IPS-20b (cell line): ENCODE data around the gene OTOR.

Source experiments
- H3K27ac ChIP-seq: one replicate; pipeline ENCODE4 v1.5.1; 2013; ENCODE audit warnings: low read length
- H3K27me3 ChIP-seq: 2 replicates; pipeline ENCODE4 v1.6.1; 2013; ENCODE audit warnings: mild to moderate bottlenecking, low read length, inconsistent platforms; ENCODE audit not compliant: insufficient read depth
- H3K36me3 ChIP-seq: 2 replicates; pipeline ENCODE4 v1.6.1; 2013; ENCODE audit warnings: low read depth, mild to moderate bottlenecking, inconsistent platforms, low read length, moderate library complexity; ENCODE audit not compliant: insufficient read depth
- H3K4me1 ChIP-seq: 2 replicates; pipeline ENCODE4 v1.6.1; 2013; ENCODE audit warnings: mild to moderate bottlenecking, control low read depth, inconsistent platforms, low read length, moderate library complexity; ENCODE audit not compliant: insufficient read depth
- H3K4me3 ChIP-seq: 2 replicates; pipeline ENCODE4 v1.5.1; 2013; ENCODE audit warnings: mild to moderate bottlenecking, low read length, inconsistent platforms
- H3K9ac ChIP-seq: 2 replicates; pipeline ENCODE4 v1.6.1; 2013; ENCODE audit warnings: low read depth, mild to moderate bottlenecking, inconsistent platforms, low read length, moderate library complexity
- H3K9me3 ChIP-seq: 2 replicates; pipeline ENCODE4 v1.6.1; 2013; ENCODE audit warnings: mild to moderate bottlenecking, low read depth, low read length, inconsistent platforms; ENCODE audit not compliant: insufficient read depth

Gene OTOR

DNA sequence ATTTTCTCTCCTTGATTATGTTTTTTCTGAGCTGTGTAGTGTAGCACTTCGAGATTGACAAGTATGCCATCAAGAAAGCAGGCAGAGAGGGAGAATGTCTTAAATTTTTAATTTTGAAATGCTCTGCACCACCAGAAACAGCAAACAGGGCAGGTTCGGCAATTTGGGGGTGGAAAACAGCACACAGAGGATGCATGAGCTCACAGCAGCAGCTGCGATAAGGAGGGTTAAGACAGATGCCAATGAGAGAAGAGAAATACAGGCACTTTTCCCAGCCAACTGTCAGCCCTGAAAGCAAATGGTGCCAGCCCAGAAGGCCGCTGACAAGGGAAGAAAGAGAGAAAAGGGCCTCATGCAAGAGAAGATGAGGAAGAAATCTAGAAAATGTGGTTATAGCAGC is 33.4 kb upstream of the OTOR start:
- no peaks in the 10 kb centered on the region for H3K27me3 ChIP-seq
- no peak overlapping the region for H3K9ac ChIP-seq
- no peak overlapping the region for H3K27ac ChIP-seq
- no peaks in the 10 kb centered on the region for H3K36me3 ChIP-seq
- no peaks in the 10 kb centered on the region; the same call in 1 of the 2 replicates for H3K4me1 ChIP-seq
- no peak overlapping the region for H3K4me3 ChIP-seq
- H3K9me3 ChIP-seq: no peaks in the 10 kb centered on the region

DNA sequence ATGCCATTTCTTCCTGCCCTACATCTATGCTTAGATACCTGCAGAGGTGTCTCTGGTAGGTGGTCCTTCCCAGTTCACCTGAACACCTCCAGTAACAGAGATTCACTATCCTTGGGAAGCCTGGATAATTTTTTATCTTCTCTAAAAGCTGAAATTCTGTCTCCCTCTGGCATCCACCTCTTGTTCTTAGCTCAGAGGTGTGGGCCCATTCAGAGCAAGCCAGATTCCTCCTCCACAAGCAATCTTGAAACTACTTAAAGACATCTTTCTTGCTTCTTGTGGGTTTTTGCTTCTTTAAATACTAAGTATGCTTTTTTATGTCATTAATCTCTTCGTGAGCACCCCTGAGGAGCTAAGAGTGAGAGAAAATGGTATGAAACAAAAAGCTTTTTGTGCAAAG is 28.7 kb upstream of the OTOR start:
- H3K4me3 ChIP-seq: no peak overlapping the region
- no peak overlapping the region for H3K9ac ChIP-seq
- H3K4me1 ChIP-seq: no peaks in the 10 kb centered on the region; the same call in 1 of the 2 replicates
- H3K27me3 ChIP-seq: peaks cover 15% of the 10 kb centered on the region; the same call in 1 of the 2 replicates
- H3K9me3 ChIP-seq: no peaks in the 10 kb centered on the region
- no peak overlapping the region for H3K27ac ChIP-seq
- H3K36me3 ChIP-seq: no peaks in the 10 kb centered on the region

DNA sequence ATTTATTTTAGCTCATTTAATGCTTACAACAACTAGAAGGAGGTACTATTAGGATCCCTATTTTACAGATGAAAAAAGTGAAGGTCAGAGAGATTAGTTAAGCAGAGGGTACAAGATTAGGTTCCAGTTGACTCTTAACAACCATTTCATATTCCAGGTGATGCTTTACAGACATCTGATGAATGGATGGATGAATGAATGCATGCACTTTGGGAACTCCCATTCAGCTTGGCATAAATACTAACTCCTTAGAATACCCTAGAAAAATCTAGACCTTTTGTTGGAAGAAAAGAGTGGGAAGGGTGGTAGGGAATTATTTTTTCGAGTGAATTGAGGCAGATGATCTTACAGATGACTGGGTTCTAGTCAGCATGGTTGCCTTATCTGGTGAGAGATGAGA is 19.1 kb upstream of the OTOR start:
- H3K9ac ChIP-seq: peak overlapping the region; percentile 71; the same call in 1 of the 2 replicates
- peaks cover 22% of the 10 kb centered on the region for H3K36me3 ChIP-seq
- peak overlapping the region; percentile 69 for H3K27ac ChIP-seq
- H3K4me3 ChIP-seq: peak overlapping the region; percentile 99
- H3K4me1 ChIP-seq: peaks cover 13% of the 10 kb centered on the region; the same call in 1 of the 2 replicates
- H3K9me3 ChIP-seq: no peaks in the 10 kb centered on the region; the same call in 1 of the 2 replicates
- peaks cover 31% of the 10 kb centered on the region for H3K27me3 ChIP-seq

DNA sequence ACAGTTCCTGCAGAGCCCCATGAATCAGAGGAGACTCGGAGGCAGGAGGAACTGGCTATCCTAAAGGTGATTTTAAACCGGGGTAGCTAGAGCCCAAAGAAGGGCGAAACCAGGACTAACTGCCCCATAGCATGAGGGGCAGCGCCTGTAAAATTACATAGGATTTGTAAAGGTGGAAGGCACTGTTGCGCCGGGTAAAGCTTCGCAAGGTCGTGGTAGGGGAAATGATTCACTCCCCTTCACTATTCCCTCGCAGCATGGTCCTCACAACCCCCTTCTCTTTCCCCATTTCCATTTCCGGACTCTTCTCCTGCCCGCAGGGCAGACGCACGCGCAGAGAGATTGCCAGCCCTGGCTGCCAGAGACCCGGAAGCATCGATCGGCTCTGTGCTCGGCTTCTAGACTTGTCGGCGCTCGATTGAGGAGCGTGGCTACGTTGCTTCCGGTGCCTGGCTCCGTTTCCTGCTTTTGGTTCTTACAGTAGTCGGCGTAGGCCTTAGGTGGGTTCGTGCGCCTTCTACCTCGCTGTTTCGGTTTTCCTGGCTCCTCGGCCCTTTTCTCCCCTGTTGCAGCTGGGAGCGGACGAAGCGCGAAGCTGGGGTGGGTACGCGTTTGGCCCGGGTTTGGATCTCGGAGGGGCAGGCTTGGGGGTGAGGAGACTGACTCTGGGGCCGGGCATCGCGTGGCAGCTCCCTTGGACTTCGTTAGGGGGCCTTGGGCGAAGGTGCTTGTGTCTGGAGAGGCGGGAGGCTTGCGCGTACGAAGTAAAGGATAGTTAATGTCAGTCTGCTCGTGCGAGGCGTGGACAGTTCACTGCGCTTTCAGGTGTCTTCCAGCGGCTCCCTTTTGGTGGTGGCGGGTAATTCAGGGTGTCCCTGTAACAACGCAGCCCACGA is 18.3 kb upstream of the OTOR start, which contains the start of gene SNRPB2:
TSS of gene SNRPB2 (plus strand) at position 462 of the 896 bp plus-strand sequence. CDS start 1,677 bp downstream, outside the sequence.
- Histone ChIP-seq H3K27ac (peak within 1 kb of the TSS; percentile 69), H3K27me3 (peaks cover 31% of the 10 kb centered on the region), H3K9ac (peak within 1 kb of the TSS; percentile 88), H3K4me3 (peak within 1 kb of the TSS; percentile 99), H3K4me1 (peaks cover 13% of the 10 kb centered on the region; the same call in 1 of the 2 replicates), H3K36me3 (peaks cover 29% of the 10 kb centered on the region), H3K9me3 (no peaks in the 10 kb centered on the region; the same call in 1 of the 2 replicates)

DNA sequence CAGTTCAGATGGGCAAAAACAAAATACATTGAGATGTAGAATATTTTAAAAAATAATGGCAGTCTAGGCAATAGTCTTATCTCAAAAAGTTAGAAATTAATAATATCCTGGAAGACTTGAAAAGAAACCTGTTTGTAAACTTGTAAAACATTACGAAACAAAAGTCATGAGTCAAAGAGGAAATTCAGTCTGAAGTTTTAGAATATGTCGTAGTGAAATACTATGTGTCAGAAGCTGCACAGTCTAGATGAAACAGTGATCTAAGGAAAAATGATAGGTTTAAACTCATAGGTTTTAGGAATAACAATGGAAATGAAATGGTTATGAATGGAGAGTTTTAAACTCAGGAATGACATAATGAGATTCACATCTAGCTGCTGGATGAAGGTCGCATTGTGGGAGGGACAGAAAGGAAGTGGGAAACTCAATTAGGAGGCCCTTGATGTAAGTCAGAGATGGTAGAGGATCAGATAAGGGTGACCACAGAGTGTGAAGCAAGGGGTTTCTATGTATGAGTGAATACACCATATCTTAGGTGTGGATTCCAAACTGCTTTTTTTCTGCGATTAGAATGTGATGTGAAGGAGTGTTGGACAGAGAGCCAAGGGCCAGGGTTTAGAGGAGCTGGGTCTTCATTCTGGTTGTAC is 15.5 kb upstream of the OTOR start:
- no peak overlapping the region for H3K4me3 ChIP-seq
- H3K9me3 ChIP-seq: no peaks in the 10 kb centered on the region; the same call in 1 of the 2 replicates
- H3K4me1 ChIP-seq: peaks cover 13% of the 10 kb centered on the region; the same call in 1 of the 2 replicates
- H3K36me3 ChIP-seq: peaks cover 56% of the 10 kb centered on the region
- H3K9ac ChIP-seq: no peak overlapping the region
- H3K27me3 ChIP-seq: peaks cover 14% of the 10 kb centered on the region; the same call in 1 of the 2 replicates
- H3K27ac ChIP-seq: no peak overlapping the region

DNA sequence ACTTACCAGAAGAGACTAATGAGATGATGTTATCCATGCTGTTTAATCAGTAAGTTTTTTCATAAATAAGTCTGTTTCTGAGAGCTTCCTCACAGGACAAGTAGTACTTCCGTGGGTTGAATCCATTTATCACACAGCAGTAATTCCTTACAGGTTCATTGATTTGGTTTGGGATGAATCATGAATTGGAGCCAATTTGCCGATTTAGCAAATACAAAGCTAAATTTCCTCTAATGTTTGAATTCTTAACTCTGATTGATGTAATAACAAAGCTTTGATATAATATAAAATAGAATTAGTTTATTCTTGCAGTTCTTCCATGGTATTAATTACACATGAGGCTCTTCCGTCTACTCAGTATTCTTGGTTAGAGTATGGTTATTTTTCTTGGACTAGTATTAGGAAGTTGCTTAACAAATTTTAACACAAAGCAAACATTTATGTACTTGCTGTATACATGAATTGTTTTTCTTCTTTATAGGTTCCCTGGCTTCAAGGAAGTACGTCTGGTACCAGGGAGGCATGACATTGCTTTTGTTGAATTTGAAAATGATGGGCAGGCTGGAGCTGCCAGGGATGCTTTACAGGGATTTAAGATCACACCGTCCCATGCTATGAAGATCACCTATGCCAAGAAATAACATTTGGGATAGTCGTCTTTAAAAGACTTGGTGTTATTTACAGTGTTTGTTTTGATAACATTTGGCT is 7.6 kb upstream of the OTOR start:
- Histone ChIP-seq H3K4me1 (no peaks in the 10 kb centered on the region), H3K9ac (no peak overlapping the region), H3K27me3 (no peaks in the 10 kb centered on the region), H3K9me3 (no peaks in the 10 kb centered on the region), H3K4me3 (no peak overlapping the region), H3K36me3 (peaks cover 64% of the 10 kb centered on the region), H3K27ac (no peak overlapping the region)

DNA sequence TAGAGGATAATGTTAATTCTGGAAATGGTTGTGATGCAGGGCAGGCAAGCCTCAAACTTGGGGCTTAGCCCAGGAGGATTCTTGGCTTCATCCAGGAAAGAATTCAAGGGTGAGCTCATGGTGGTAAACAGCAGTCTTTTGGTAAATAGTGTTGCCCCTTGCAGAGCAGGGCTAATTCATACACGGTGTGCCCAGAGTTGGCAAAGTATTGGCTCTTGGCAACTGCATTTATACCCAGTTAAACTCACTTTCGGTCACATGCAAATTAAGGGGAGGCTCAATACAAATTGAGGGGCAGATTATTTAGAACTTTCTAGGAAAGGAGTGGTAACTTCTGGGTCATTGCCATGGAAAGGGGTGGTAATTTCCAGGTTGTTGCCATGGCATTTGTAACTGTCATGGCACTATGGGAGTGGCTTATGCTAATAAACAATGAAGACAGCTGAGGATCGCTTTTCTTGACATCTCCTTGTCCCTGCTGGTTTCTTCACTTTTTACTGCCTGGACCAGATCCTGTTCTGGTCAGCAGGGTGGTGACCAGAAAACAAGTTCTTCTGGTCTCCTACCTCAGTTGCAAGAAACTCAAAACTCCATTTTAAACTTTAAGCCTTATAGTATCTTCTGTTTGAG is 3.9 kb upstream of the OTOR start:
- Histone ChIP-seq H3K36me3 (peaks cover 29% of the 10 kb centered on the region), H3K9me3 (no peaks in the 10 kb centered on the region), H3K4me3 (no peak overlapping the region), H3K9ac (no peak overlapping the region), H3K27ac (no peak overlapping the region), H3K4me1 (no peaks in the 10 kb centered on the region), H3K27me3 (no peaks in the 10 kb centered on the region)

DNA sequence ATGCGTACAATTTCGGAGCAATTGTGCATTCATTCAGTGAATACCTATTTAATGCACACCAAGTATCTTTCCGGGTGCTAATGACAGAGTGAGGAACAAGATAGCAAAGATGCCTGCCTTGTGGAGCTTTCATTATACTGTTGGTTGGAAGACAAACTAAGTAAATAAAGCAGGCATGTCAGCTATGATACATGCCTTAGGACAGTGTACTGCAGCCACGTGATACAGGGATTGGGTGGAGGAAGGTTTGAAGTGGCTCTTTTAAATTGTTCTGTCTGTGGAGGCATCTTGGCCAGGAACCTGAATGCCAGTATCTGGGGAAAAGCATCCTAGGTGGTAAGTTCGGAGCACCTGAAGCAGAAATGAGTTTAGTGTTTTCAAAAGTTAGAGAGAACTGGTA is 3.0 kb upstream of the OTOR start:
- no peaks in the 10 kb centered on the region for H3K27me3 ChIP-seq
- H3K36me3 ChIP-seq: peaks cover 20% of the 10 kb centered on the region
- H3K9ac ChIP-seq: no peak overlapping the region
- no peaks in the 10 kb centered on the region for H3K4me1 ChIP-seq
- no peak overlapping the region for H3K27ac ChIP-seq
- no peaks in the 10 kb centered on the region for H3K9me3 ChIP-seq
- no peak overlapping the region for H3K4me3 ChIP-seq

DNA sequence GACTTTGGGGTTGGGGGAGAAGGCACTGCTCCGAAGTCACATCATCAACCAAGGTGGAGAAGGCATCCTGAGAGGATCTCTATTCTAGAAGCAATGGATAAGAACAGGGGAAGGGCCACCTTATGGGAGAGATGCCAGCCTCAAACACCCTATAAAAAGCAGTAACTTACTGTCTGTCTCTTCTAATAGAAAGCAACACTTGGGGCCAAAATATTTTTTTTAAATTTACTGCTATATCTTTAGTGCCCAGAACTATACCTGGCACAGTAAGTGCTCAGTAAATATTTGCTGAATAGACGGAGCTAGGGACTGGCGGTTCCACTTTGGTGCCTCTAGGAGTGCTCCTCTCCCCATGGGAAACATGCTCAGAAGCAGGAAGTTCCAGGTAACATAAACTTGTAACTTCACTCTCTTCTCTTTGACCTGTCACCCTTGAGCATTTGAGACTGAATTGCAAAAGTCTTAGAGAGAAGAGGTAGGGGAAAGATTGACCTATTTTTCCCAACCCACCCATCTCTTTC is 807 bp upstream of the OTOR start:
- H3K9ac ChIP-seq: no peak overlapping the region
- H3K9me3 ChIP-seq: no peaks in the 10 kb centered on the region
- H3K27me3 ChIP-seq: no peaks in the 10 kb centered on the region
- H3K4me3 ChIP-seq: no peak overlapping the region
- no peaks in the 10 kb centered on the region for H3K36me3 ChIP-seq
- peaks cover 2% of the 10 kb centered on the region; the same call in 1 of the 2 replicates for H3K4me1 ChIP-seq
- H3K27ac ChIP-seq: no peak overlapping the region

DNA sequence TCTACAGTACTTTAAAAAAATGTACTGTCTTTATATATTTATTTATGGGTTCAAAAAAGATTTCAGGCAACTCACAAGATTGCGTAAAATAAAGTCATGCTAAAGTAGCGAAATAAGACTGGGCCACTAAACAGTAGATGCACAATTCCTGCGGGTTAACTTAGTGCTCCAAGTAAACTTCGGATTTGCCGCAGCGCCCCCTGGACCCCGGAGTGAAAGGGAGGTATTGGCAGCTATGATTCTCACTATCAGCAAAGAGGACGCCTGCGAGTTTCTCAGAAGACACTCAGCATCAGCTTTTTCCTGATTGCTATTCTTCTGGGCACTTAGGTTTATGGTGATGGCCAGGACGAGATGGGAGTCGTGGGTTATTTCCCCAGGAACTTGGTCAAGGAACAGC is 1.4 kb downstream of the OTOR start:
- H3K9me3 ChIP-seq: no peaks in the 10 kb centered on the region
- H3K9ac ChIP-seq: no peak overlapping the region
- H3K27ac ChIP-seq: no peak overlapping the region
- no peaks in the 10 kb centered on the region for H3K27me3 ChIP-seq
- no peak overlapping the region for H3K4me3 ChIP-seq
- H3K4me1 ChIP-seq: peaks cover 8% of the 10 kb centered on the region; the same call in 1 of the 2 replicates
- H3K36me3 ChIP-seq: no peaks in the 10 kb centered on the region

DNA sequence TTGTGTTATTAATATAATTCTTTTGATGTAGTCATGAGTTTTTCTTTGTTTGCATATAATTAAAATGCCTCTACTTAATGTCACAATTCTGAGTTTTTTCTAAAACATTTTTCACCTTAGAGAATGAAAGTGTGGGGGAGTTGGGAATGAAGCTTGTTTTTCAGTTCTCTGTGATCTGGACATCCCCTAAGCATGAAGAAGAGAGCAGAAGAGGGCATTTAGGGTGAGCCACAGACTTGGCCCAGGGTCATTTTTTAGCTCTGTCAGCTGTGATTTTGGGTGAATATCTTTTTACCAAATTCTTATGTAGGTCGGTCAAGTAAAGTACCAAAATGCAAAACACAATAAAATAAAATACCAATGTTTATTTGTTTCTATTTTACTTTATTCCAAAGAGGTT is 3.9 kb downstream of the OTOR start:
- no peaks in the 10 kb centered on the region for H3K36me3 ChIP-seq
- no peak overlapping the region for H3K4me3 ChIP-seq
- no peak overlapping the region for H3K27ac ChIP-seq
- H3K9me3 ChIP-seq: peaks cover 12% of the 10 kb centered on the region; the same call in 1 of the 2 replicates
- H3K9ac ChIP-seq: no peak overlapping the region
- no peaks in the 10 kb centered on the region for H3K27me3 ChIP-seq
- H3K4me1 ChIP-seq: peaks cover 8% of the 10 kb centered on the region; the same call in 1 of the 2 replicates
